ENCODE measurements around the gene DYNC1LI1.
"Not testable (repeated sequence)": the region's sequence is repeated elsewhere in the genome, so short reads cannot be mapped to it uniquely, and the experiment has no call there.

The DYNC1LI1 gene

GRCh38 chr3:32525720-32526119 is 44.9 kb downstream of the DYNC1LI1 start:
- DNase-seq: no peak

- no peak for DNase-seq
These were observed 48.0 kb downstream of the DYNC1LI1 start for GRCh38 chr3:32522682-32523081.

DNA sequence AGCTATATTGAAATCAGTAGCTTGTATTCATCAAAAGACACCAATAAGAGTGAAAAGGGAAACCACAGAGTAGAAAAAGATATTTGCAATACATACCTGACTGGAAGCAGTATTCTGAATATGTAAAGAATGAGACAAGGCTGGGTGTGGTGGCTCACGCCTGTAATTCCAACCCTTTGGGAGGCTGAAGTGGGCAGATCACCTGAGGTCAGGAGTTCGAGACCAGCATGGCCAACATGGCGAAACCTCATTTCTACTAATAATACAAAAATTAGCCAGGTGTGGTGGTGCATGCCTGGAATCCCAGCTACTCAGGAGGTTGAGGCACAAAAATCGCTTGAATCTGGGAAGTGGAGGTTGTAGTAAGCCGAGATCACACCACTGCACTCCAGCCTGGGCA is 51.7 kb downstream of the DYNC1LI1 start:
- not testable (repeated sequence) for DNase-seq

DNA sequence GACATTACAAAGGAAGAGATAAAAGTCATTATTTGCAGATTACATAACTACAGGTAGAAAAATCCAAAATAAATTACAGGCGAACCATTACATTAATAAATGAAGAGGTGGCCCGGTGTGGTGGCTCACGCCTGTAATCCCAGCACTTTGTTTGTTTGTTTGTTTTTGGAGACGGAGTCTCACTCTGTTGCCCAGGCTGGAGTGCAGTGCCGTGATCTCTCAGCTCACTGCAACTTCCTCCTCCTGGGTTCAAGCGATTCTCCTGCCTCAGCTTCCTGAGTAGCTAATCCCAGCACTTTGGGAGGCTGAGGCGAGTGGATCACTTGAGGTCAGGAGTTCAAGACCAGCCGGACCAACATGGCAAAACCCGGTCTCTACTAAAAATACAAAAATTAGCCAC is 53.9 kb downstream of the DYNC1LI1 start:
- not testable (repeated sequence) for DNase-seq

GRCh38 chr3:32511005-32511404 is 59.7 kb downstream of the DYNC1LI1 start:
- no peak for DNase-seq

- DNase-seq: peak; percentile 66 to 68
These were observed 60.5 kb downstream of the DYNC1LI1 start for GRCh38 chr3:32510075-32510724.

DNA sequence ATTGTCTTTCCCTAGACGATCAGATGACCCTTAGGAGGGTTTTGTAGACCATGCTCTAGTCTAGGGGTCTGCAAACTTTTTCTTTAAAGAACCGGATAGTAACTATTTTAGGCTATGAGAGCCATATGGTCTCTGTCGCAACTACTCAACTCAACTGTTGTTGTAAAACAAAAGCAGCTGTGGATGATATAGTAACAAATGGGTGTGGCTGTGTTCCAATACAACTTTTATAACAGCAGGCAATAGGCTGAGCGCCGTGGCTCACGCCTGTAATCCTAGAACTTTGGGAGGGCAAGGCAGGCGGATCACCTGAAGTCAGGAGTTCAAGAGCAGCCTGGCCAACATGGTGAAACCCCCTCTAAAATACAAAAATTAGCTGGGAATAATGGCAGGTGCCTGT is 61.9 kb downstream of the DYNC1LI1 start:
- DNase-seq: no peak

DNA sequence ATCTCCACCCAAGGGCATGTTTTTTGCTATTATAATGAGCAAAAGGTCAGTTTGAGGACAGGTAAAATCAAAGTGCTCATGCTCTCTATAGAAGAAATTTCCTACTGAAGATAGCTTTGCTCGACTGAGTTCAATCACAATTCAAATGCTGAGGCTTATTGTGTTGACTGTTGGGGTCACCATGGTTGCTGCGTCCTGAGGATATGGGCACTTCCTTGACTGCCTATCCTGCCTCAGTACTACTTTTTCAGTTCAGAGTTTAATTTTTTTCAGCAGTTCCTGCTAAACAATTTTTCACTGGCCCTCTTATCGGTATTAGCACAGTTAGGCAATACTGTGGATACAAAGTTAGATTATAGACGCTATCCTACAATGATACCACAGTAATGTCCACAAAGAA is 64.2 kb downstream of the DYNC1LI1 start:
- DNase-seq: no peak

DNA sequence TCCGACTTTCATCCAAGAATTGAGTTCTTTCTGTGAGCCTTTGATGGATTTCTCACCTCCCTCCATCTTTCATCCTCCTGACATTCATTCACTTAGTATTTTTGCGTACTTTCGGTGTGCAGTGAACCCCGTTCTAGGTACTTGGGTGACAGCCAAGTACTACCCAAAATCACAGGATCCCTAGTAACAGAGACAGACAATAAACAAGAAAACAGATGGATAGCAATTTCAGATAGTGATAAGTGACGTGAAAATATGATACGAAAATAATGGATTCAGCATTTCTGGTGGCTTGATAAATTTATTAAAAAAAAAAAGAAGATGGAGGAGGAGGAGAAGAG is 67.7 kb downstream of the DYNC1LI1 start:
- no peak for DNase-seq

GRCh38 chr3:32502118-32502945 is 68.3 kb downstream of the DYNC1LI1 start, which contains the start of gene CMTM6:
TSS of gene CMTM6 (minus strand) at chr3:32502852. CDS start at chr3:32502745, 107 bp downstream.
- peak; percentile 81 to 84 for DNase-seq

DNA sequence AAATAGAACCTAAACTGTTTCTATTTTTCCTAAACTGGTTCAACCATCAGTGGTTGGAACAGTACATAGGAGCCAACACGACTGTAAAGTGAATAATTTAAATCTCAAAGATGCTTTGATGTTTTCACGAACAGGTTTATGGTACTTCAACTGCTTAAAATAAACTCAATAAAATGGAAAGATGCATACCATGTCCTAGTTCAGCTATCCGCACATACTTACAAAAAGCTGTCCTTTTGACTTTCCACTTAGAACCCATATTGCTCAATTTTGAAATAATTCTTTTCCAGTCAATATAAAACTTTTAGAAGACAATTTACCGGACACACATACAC is 68.9 kb downstream of the DYNC1LI1 start:
- DNase-seq: no peak

GRCh38 chr3:32500880-32501782 is 69.5 kb downstream of the DYNC1LI1 start:
- no peak for DNase-seq

GRCh38 chr3:32500231-32500630 is 70.4 kb downstream of the DYNC1LI1 start:
- DNase-seq: no peak

DNA sequence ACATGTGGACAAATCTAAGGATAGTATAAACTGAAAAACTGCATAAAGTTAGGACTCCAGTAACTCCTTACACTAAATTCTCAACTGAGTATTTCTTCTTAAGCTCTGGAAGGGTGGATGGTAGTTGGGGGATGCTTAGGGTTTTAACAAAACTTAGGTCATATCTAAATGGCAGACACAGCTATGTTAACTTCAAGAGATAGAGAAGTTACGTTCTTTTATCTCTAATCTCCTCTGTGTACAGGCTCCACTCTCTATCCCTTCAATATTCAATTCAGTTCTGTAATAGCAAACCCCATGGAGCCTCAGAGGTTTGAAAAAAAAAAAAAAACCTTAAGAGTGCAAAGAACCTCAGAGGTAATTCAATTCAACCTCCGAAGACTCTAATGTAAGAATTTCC is 71.1 kb downstream of the DYNC1LI1 start:
- DNase-seq: no peak

DNA sequence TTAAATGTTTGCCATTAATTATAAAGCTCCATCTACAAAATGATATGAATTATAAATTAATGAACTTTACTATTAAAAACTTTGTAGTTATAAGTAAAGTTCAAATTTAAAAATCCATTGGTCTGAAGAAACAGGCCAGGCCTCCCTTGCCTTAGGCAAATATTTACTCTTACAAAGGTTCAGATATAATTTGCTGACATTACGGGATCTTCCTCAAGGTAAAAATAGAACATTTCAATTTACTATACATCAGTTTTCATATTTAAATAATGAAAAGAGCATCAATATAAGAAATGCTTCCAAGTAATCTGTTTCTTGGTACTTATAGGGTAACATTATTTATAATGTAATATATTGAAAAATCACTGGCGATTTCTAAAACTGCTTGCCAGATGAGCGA is 71.7 kb downstream of the DYNC1LI1 start:
- DNase-seq: no peak

GRCh38 chr3:32498252-32498651 is 72.4 kb downstream of the DYNC1LI1 start:
- DNase-seq: no peak

GRCh38 chr3:32495609-32496008 is 75.0 kb downstream of the DYNC1LI1 start:
- no peak for DNase-seq

DNA sequence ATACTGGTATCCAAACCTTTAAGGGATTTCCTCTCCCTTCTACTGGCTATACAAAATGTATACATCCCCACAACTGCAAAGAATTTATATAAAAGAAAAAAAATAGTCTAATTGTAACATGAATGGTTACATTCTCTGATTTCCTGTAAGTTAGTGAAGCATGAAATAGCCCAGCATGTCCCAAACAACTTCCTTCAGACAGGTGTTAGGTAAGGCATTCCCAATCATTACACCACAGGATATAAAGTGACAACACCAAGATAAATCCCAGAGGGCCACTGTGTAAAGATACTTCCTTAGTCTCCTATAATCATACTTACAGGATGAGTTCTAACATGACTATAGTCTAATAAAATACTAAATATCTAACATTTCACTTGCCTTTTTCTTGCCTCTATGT is 75.6 kb downstream of the DYNC1LI1 start:
- no peak for DNase-seq

DNA sequence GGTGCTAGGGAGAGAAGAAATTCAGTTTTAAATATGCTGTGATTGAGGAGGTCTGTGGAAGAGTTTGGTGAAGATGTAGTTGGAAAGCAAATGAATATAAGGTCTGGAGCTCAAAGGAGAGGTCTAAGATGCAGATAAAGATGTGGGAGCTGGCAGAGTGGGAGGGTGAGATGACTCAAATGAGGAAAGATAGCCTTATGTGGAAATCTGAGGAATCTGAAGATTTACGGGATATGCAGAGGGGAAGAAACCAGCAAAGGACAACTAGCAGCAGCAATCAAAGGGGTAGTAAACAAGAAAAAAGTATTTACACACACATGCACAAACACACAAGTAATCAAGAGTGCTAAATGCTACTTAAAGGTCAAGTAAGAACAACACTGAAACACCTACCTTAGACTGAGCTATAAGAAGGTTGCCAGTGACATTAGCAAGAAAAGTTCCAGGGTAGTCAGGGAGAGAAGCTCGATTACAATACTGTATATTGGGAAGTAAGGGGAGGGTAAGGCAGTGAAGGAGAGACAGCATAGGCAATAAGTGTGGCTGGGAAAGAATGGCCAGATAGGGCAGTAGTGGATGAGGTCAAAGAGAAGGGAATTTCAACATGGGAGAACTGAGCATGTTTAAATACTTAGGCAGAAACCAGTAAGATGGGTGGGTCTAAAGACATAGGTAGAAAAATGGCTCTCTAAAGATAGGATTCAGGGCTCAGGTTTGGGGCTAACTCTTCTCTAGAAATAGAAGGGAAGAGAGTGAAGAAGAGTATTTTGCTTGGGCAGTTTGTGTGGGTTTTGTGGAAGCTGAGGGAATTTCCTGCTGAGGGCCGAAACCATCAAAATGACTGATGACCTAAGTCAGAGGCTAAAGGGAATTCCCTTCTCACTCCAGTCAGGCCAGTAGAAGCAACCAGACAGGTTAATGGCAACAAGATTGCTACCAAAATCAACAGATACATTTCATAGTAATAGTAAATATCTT is 76.9 kb downstream of the DYNC1LI1 start:
- DNase-seq: no peak

DNA sequence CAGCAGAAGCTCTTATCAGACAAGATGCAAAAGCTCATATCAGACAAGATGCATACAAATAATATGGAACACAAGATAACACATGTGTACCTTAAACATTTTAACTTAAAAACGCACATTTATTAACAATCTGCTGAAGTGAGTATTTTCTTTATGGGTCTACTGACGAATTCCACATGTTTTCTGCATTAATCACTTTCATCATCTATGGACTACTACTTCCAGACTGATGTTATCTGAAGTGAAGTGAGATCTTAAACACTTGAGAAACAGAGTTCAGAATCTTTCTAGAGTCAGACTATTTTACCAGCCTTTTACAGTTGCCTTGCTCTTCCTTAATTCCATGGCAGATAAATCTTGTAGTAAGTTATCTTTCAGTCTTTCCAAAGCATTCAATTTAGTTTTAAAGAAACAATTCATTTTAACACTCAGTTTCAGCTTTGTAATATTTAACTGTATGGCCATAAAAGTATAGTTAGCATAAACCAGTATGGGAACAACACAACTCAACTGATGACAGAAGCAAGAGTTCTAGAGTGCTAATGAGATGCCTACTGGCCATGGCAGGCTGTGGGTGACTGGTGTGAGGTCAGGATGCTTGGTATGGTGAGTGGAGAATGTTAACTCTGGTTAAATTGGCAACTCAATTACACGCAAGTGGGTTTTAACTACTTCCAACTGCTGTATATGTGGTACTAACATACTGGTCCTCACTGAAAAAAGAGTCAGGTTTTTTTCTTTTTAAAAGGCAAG is 77.8 kb downstream of the DYNC1LI1 start:
- no peak for DNase-seq

- DNase-seq: no peak
These were observed 82.1 kb downstream of the DYNC1LI1 start for GRCh38 chr3:32488474-32489008.
